GM19463 (cell line): ENCODE results near the gene AGAP1.
"Not testable (repeated sequence)": the region's sequence is repeated elsewhere in the genome, so short reads cannot be mapped to it uniquely, and the experiment has no call there.

Experiments
- ATAC-seq: cut with Tn5 transposase; IDR thresholded peaks from one replicate; pipeline ENCODE4 v1.9.1; 2021; ENCODE audit warnings: mild to moderate bottlenecking, moderate library complexity; ENCODE audit not compliant: unreplicated experiment

AGAP1 gene

GRCh38 chr2:235926229-235926628, 432.4 kb downstream of the AGAP1 start:
- no peak for ATAC-seq

GRCh38 chr2:235928751-235929370, 435.0 kb downstream of the AGAP1 start:
- ATAC-seq = no peak

GRCh38 chr2:235930701-235931100, 436.9 kb downstream of the AGAP1 start:
- no peak for ATAC-seq

DNA sequence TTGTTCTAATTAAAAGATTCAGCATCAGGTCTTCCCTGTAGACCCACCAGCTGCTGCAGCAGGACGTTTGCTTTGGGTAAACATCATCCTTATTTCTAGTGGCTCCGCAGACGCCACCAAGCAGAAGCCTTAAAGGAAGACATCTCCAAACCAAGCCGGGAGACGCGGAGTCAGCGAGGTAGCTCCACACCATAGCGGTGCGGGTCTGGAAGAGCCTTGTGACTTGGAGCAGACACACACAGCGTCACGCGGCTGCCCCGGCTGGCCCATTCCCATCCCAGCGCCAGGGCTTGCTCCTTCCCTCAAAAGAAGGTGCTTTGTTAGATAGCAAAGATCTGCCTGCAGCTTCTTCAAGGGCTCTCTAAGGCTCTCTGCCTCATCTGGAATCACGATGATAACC, 437.8 kb downstream of the AGAP1 start:
- ATAC-seq = no peak

GRCh38 chr2:235934059-235934773, 440.4 kb downstream of the AGAP1 start:
- no peak for ATAC-seq

DNA sequence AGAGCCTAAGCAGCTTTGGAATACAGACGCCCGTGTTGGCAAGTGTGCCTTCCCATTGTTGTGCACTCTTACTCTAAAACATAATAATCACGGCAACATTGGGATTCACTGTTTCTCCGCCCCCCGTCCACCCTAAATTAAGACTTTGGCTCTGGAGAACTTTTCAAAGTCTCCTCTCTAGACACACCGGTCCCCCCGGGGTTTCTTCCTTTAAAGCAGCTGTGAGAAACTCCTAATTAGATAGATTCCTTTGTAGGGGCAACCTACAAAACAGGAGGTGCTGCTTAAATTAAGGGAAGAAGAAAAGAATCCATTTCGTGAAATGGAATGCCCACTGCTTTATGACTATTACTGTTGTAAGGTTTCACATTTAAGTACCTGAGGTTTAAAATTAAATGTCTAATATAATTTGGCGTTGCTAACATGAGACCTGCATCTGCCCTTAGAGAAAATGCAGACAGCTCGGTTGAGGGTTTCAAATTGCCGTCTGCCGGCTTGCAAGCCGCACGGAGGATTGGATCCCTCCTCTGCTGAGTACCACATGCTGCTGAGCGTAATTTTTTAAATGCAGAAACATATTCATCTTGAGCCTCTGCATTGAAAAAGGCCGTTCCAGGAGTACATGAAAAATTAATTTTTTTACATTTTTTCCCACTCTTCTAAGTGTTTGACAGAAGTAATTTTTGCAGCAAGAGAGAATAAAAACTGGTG, 441.1 kb downstream of the AGAP1 start:
- ATAC-seq = no peak

GRCh38 chr2:235935773-235936172, 441.9 kb downstream of the AGAP1 start:
- ATAC-seq = no peak

GRCh38 chr2:235936493-235936892, 442.6 kb downstream of the AGAP1 start:
- ATAC-seq = no peak

GRCh38 chr2:235937087-235937486, 443.2 kb downstream of the AGAP1 start:
- no peak for ATAC-seq

GRCh38 chr2:235937526-235937925, 443.7 kb downstream of the AGAP1 start:
- no peak for ATAC-seq

DNA sequence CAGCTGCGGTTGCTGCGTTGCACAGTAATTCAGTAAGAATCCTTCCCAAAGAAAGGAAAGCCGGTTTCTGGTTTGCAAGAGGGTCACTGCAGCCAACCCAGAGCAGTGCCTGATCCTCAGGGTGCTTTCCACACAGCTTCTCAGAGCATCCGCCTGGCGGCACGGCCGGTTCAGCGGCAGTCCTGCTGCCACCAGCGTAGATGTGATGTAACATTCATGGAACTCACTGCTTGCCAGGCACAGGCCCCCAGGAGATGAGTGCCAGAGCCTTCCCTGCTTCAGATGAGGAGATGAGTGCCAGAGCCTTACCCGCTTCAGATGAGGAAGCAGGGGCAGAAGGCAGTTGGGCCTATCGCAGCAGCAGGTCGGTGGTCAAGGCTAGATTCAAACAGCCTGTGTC, 444.1 kb downstream of the AGAP1 start:
- ATAC-seq = no peak

DNA sequence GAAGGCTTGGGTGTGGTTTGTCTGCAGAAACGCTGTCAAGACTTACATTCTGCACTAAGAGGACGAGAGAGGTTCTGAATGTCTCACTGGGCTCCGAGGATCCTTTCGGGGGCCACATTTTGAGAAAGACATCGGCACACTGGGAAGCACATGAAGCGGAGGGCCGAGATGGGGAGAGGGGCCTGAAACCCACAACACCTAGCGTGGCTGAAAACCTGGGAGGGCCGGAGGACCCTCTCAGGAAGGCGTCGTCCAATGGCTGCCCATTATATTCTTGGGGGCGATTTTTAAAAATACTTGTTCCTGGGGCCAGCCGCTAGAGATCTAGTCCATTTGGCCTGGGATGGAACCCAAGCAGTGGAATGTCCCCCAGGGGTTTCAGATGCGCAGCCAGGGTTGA, 444.8 kb downstream of the AGAP1 start:
- ATAC-seq = no peak

DNA sequence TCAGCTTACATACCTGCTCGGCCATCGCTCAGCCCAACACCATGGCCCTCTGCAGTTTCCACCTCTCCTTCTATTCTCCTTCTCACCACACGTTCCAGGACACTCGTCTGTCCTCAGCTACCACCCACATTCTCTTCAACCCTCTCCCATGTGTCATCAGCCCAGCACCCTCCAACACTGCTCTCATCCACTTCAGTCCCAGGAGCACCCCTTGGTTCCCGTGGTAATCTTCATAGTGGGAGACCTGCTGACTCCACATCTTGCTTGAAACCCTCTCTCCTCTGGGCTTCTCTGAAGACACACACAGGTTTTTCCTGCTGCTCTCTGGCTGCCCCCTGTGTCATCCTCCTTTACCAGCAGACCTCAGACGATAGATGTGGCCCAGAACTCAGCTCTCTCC, 445.6 kb downstream of the AGAP1 start:
- ATAC-seq = no peak

- no peak for ATAC-seq
These were observed 446.5 kb downstream of the AGAP1 start for GRCh38 chr2:235940330-235940729.

- ATAC-seq = no peak
These were observed 450.7 kb downstream of the AGAP1 start for GRCh38 chr2:235944591-235944990.

DNA sequence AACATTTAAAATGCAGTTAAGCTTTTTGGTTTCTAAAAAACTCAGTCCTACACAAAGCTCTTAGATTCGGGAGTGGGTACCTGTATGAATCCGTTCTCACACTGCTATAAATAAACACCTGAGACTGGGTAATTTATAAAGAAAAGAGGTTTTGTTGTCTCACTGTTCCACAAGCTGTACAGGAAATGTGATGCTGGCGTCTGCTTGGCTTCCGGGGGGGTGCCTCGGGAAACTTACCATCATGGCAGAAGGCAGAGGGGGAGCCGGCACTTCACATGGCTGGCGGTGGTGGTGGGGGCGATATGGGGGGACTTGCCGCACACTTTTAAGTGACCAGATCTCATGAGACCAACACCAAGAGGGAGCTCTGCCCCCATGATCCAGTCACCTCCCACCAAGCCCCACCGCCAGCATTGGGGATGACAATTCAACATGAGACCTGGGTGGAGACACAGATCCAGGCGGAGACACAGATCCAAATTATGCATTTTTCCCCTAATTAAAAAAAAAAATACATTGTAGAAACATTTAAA, 451.8 kb downstream of the AGAP1 start:
- ATAC-seq = no peak

DNA sequence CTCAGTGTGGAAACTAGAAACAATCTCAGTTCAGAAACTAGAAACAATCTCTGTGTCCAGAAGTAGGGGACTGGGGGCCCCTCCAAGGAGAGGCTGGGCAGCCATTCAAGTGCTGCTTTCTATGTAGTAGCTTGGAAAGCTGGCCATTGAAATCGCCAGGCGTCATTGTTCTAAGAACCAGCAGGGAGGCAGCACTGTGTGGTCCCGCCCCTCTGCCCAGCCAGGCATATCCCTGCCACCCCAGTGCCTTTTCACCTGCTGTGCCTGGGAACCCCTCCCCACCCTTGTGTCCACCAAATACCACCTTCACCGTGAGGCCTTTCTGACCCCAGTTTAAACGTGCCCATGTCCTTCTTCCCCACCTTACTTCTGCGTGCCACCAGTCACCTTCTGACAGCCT, 452.7 kb downstream of the AGAP1 start:
- ATAC-seq = no peak

- ATAC-seq = not testable (repeated sequence)
These were observed 453.2 kb downstream of the AGAP1 start for GRCh38 chr2:235947055-235947454.

- no peak for ATAC-seq
These were observed 456.0 kb downstream of the AGAP1 start for GRCh38 chr2:235949567-235950472.

GRCh38 chr2:235950473-235950809, 456.6 kb downstream of the AGAP1 start:
- ATAC-seq = no peak

- ATAC-seq = no peak
These were observed 457.6 kb downstream of the AGAP1 start for GRCh38 chr2:235951493-235951892.
